ENCODE measurements around the gene SSRP1.

- TF ChIP-seq GATA2 (IDR thresholded peaks at IDR 0.05; ENCODE audit: low read depth, low read length) (no peak), GATA3 (IDR thresholded peaks at IDR 0.05; ENCODE audit: low read depth, low read length) (no peak)
These were observed 21.3 kb downstream of the SSRP1 start for GRCh38 chr11:57314221-57314973.
